ENCODE data around the gene RANBP17. TPM values are rescaled to one million over a fixed set of nuclear protein-coding genes. Genes with fewer than 3 reads are reported as not detected.
A peak's percentile ranks its signal among the peaks of the same experiment; 100 is the strongest.

Gene RANBP17
- total and polyA plus RNA-seq, 2 of the 4 experiments (the other 2 are of a cell fraction) = 8.2 to 29.0 TPM

DNA sequence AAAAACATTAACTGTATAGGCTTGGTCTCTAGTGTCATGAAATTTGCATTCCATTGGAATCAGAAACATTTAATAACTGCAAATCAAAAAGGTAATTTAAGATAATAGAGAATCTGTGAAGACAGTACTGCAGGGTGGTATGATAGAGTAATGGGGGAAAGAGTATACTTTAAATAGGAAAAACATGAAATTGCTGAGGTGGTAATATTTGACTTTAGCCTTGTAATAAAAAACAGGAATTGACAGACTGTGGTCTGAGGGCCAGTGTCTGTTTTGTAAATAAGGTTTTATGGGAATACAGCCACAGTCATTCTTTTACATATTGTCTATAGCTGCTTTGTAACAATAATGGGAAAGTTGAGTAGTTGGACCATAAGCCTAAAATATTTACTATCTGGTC, 162.3 kb downstream of the RANBP17 start:
- BruUV-seq (replicated peaks) = no TSS peak
- no peak overlapping the region for H3K18ac ChIP-seq (ENCODE audit: low read depth, low read length)
- no peak overlapping the region for H2AK5ac ChIP-seq (ENCODE audit: low read depth, low read length)
- H3K36me3 ChIP-seq (ENCODE audit: control insufficient read depth, insufficient read depth, low read length) = peaks cover 4% of the 10 kb centered on the region; the same call in 1 of the 2 replicates
- peaks cover 13% of the 10 kb centered on the region for H3K9me3 ChIP-seq (ENCODE audit: control insufficient read depth, insufficient read depth, low read length)
- in situ Hi-C loops (cut with MboI; ENCODE audit: low sequenced_read_pairs) = no loop called here
- no peaks in the 10 kb centered on the region for H3K4me1 ChIP-seq (ENCODE audit: control insufficient read depth, insufficient read depth, low read length)
- H3K14ac ChIP-seq (replicated peaks; ENCODE audit: low read depth, low read length) = no peak overlapping the region
- H3K27me3 ChIP-seq (ENCODE audit: control insufficient read depth, insufficient read depth, low read length) = no peaks in the 10 kb centered on the region
- no peaks in the 10 kb centered on the region; a peak in 1 of 4 replicates for H3K79me1 ChIP-seq (ENCODE audit: low read depth in 1 of 2, low read length in 2 of 2)
- no peaks in the 10 kb centered on the region for H3K9me1 ChIP-seq (ENCODE audit: insufficient read depth, low read length)
- no peak overlapping the region for H3K27ac ChIP-seq (ENCODE audit: insufficient read depth, low read length)
- POLR2A ChIA-PET (ENCODE audit: unreplicated experiment) = no interaction called here
- no peak overlapping the region for H2BK5ac ChIP-seq (ENCODE audit: low read depth, low read length, poor library complexity, severe bottlenecking)
- no peak overlapping the region for H4K8ac ChIP-seq (ENCODE audit: low read depth in 2 of 2, low read length in 2 of 2)
- DNase-seq = no peak
- no peak overlapping the region for H2AFZ ChIP-seq (replicated peaks; ENCODE audit: low read length, poor library complexity)
- H4K20me1 ChIP-seq (ENCODE audit: insufficient read depth, low read length) = no peaks in the 10 kb centered on the region
- CTCF ChIA-PET = interaction anchor here (0.6 kb wide), 2 partner anchors 31 to 108 kb away, joined by 4 to 6 read pairs; no protein-coding TSS in a partner anchor
- ATAC-seq (ENCODE audit: low read depth) = no peak
- no peak overlapping the region for H4K91ac ChIP-seq (ENCODE audit: insufficient read depth, low read depth, low read length)
- no peak overlapping the region for H3K23ac ChIP-seq (ENCODE audit: low read depth, low read length)
- no peak overlapping the region for H3K4me3 ChIP-seq (ENCODE audit: insufficient read depth, low read depth, low read length)
- H3K9ac ChIP-seq (ENCODE audit: low read depth, low read length) = no peak overlapping the region
- no peak overlapping the region for H2BK120ac ChIP-seq (ENCODE audit: low read depth, low read length)
- H4K5ac ChIP-seq (ENCODE audit: low read depth, low read length) = no peak overlapping the region
- no peak overlapping the region for H3K4ac ChIP-seq (ENCODE audit: low read depth, low read length)
- TF ChIP-seq MAFK (IDR thresholded peaks at IDR 0.05; ENCODE audit: low read depth, low read length) (peak; percentile 82), FOS (IDR thresholded peaks at IDR 0.05; ENCODE audit: low read depth, low read length) (no peak), MAZ (IDR thresholded peaks at IDR 0.05; ENCODE audit: borderline replicate concordance, low read depth, low read length) (no peak)
- TF ChIP-seq, protein P1, sequence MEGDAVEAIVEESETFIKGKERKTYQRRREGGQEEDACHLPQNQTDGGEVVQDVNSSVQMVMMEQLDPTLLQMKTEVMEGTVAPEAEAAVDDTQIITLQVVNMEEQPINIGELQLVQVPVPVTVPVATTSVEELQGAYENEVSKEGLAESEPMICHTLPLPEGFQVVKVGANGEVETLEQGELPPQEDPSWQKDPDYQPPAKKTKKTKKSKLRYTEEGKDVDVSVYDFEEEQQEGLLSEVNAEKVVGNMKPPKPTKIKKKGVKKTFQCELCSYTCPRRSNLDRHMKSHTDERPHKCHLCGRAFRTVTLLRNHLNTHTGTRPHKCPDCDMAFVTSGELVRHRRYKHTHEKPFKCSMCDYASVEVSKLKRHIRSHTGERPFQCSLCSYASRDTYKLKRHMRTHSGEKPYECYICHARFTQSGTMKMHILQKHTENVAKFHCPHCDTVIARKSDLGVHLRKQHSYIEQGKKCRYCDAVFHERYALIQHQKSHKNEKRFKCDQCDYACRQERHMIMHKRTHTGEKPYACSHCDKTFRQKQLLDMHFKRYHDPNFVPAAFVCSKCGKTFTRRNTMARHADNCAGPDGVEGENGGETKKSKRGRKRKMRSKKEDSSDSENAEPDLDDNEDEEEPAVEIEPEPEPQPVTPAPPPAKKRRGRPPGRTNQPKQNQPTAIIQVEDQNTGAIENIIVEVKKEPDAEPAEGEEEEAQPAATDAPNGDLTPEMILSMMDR (conservative IDR thresholded peaks at IDR 0.05; ENCODE audit: low read depth, low read length) = no peak
- dilution Hi-C loops (cut with HindIII; ENCODE audit: low sequenced_read_pairs, unreplicated experiment) = no loop called here
- no peak overlapping the region for H2BK20ac ChIP-seq (ENCODE audit: low read depth, low read length)
- H2AK9ac ChIP-seq (replicated peaks; ENCODE audit: low read depth, low read length, poor library complexity) = no peak overlapping the region
- no peak overlapping the region for H3K56ac ChIP-seq (ENCODE audit: extremely low read depth, insufficient read depth, low read length)
- no peak overlapping the region for H3K4me2 ChIP-seq (ENCODE audit: low read depth, low read length)
- intact Hi-C loops (cut with micrococcal nuclease) = no loop called here
- no peak overlapping the region for H2BK15ac ChIP-seq (ENCODE audit: low read depth, low read length)

All from IMR-90 (cell line).